Activated CD8-positive, alpha-beta memory T cell treated with anti-CD3 and anti-CD28 coated beads for 24 hours (primary cell): ENCODE measurements around the gene NLRP13.
"Not testable (repeated sequence)": the region's sequence is repeated elsewhere in the genome, so short reads cannot be mapped to it uniquely, and the experiment has no call there.

Source experiments
- DNase-seq: peaks from one replicate; pipeline ENCODE4 v3.0.0-alpha.2; 2020

NLRP13 gene

GRCh38 chr19:55931936-55932386 lies at the start of gene NLRP13:
Gene NLRP13 (minus strand): TSS chr19:55932336. CDS start chr19:55932311, 25 bp downstream.
- no peak for DNase-seq

GRCh38 chr19:55980415-55980814 lies 48.3 kb upstream of the NLRP13 start:
- no peak for DNase-seq

GRCh38 chr19:55973982-55974381 lies 41.8 kb upstream of the NLRP13 start:
- DNase-seq = no peak

- DNase-seq = no peak
These were observed 30.1 kb upstream of the NLRP13 start for GRCh38 chr19:55962186-55962585.

- no peak for DNase-seq
These were observed 28.0 kb upstream of the NLRP13 start for GRCh38 chr19:55959996-55960675.

- no peak for DNase-seq
These were observed 26.2 kb upstream of the NLRP13 start for GRCh38 chr19:55958356-55958755.

- no peak for DNase-seq
These were observed 24.3 kb upstream of the NLRP13 start for GRCh38 chr19:55956431-55956830.

GRCh38 chr19:55950566-55950965 lies 18.4 kb upstream of the NLRP13 start:
- DNase-seq = not testable (repeated sequence)

- no peak for DNase-seq
These were observed 15.4 kb upstream of the NLRP13 start, which contains the start of gene NLRP8 for GRCh38 chr19:55947532-55947931. Gene NLRP8 (plus strand): TSS chr19:55947832.

- no peak for DNase-seq
These were observed 8.2 kb upstream of the NLRP13 start for GRCh38 chr19:55940306-55940705.

- DNase-seq = no peak
These were observed 7.1 kb upstream of the NLRP13 start for GRCh38 chr19:55939206-55939605.

- DNase-seq = no peak
These were observed 3.1 kb upstream of the NLRP13 start for GRCh38 chr19:55935206-55935605.

GRCh38 chr19:55930996-55931515 lies 1.1 kb downstream of the NLRP13 start:
- DNase-seq = no peak

- not testable (repeated sequence) for DNase-seq
These were observed 2.9 kb downstream of the NLRP13 start for GRCh38 chr19:55929258-55929657.

GRCh38 chr19:55927991-55928390 lies 4.1 kb downstream of the NLRP13 start:
- no peak for DNase-seq

GRCh38 chr19:55923556-55923955 lies 8.6 kb downstream of the NLRP13 start:
- no peak for DNase-seq

- no peak for DNase-seq
These were observed 18.4 kb downstream of the NLRP13 start for GRCh38 chr19:55913643-55914268.

- no peak for DNase-seq
These were observed 19.2 kb downstream of the NLRP13 start for GRCh38 chr19:55912916-55913315.

GRCh38 chr19:55909801-55910200 lies 22.3 kb downstream of the NLRP13 start:
- no peak for DNase-seq

- DNase-seq = no peak
These were observed 24.4 kb downstream of the NLRP13 start for GRCh38 chr19:55907746-55908145.

- DNase-seq = no peak
These were observed 24.9 kb downstream of the NLRP13 start for GRCh38 chr19:55907286-55907685.

- DNase-seq = no peak
These were observed 29.9 kb downstream of the NLRP13 start for GRCh38 chr19:55902080-55902751.

- DNase-seq = no peak
These were observed 30.6 kb downstream of the NLRP13 start for GRCh38 chr19:55901369-55902079.
